Lung (tissue), 12 donors: ENCODE results near the gene EFNA2. TPM values are rescaled to one million over a fixed set of nuclear protein-coding genes. Genes with fewer than 3 reads are reported as not detected.
A peak's percentile ranks its signal among the peaks of the same experiment; 100 is the strongest.

Experiments
- ATAC-seq: fragments of 200-7000 bp; cut with Tn5 transposase; one replicate; pipeline ENCODE4 v1.9.1; 2020; ENCODE audit warnings: moderate number of reproducible peaks; ENCODE audit not compliant: insufficient read depth, low FRiP score
- DNase-seq, 3 donors: peaks; one replicate each; pipeline ENCODE4 v3.0.0-alpha.2; 2013 to 2017
- H3K27ac ChIP-seq, 2 donors: one replicate each; pipeline ENCODE4 v1.5.1; 2013; ENCODE audit warnings: mild to moderate bottlenecking in 2 of 2, moderate library complexity in 2 of 2, control low read depth in 1 of 2, inconsistent platforms in 1 of 2, low read depth in 1 of 2, low read length in 1 of 2
- H3K27me3 ChIP-seq, 3 donors: one replicate each; pipeline ENCODE4 v1.5.1; 2013; ENCODE audit warnings: low read length in 2 of 3; ENCODE audit not compliant: control insufficient read depth in 3 of 3, insufficient read depth in 3 of 3
- H3K36me3 ChIP-seq, 4 donors: one replicate each; pipeline ENCODE4 v1.5.1; 2013; ENCODE audit warnings: low read length in 4 of 4, mild to moderate bottlenecking in 1 of 4, moderate library complexity in 1 of 4; ENCODE audit not compliant: control insufficient read depth in 4 of 4, insufficient read depth in 4 of 4
- H3K4me1 ChIP-seq, 5 donors: one replicate each; pipeline ENCODE4 v1.5.1; 2013; ENCODE audit warnings: low read length in 5 of 5, mild to moderate bottlenecking in 2 of 5, moderate library complexity in 1 of 5; ENCODE audit not compliant: control insufficient read depth in 5 of 5, insufficient read depth in 5 of 5
- H3K4me3 ChIP-seq: one replicate; pipeline ENCODE4 v1.5.1; 2013; ENCODE audit warnings: mild to moderate bottlenecking, control low read depth, moderate library complexity
- H3K9ac ChIP-seq, 2 donors: one replicate each; pipeline ENCODE4 v1.5.1; 2013; ENCODE audit warnings: low read length in 2 of 2, control low read depth in 1 of 2; ENCODE audit not compliant: insufficient read depth in 1 of 2
- H3K9me3 ChIP-seq, 4 donors: one replicate each; pipeline ENCODE4 v1.5.1; 2013; ENCODE audit warnings: low read length in 3 of 4, mild to moderate bottlenecking in 1 of 4, moderate library complexity in 1 of 4; ENCODE audit not compliant: control insufficient read depth in 4 of 4, insufficient read depth in 3 of 4
- CTCF ChIP-seq: IDR thresholded peaks from 2 replicates; pipeline ENCODE4 v1.5.1; 2012; ENCODE audit warnings: mild to moderate bottlenecking; ENCODE audit errors: control extremely low read depth, extremely low read depth
- WGBS, 2 donors: extraction: QIAGEN DNeasy Blood & Tissue Kit; methylation state at CpG; one replicate each; pipeline ENCODE4 v1.1.7; 2013; 5-methylcytosine and 5-hydroxymethylcytosine counted together
- polyA plus RNA-seq, 2 donors: library from polyadenylated mRNA; stranded (reverse); fragments of 200-250 nt; gene quantifications; one replicate each; pipeline ENCODE4 v1.2.1, GENCODE V29; 2013
- total RNA-seq, 2 donors: library from RNA; depleted of rRNA in 1 of 2; stranded (reverse); fragments of >200 nt in 1 of 2; gene quantifications; one replicate each; pipeline ENCODE4 v1.2.1, GENCODE V29; 2014 to 2021
- donor health status: control.
- donor health status: control.
- donor health status: Bipolar disorder and iron deficiency.
- donor health status: healthy.
- donor health status: DM: yes; HTN: yes; CAD: no.

EFNA2 gene
- total and polyA plus RNA-seq, 4 donors, result 0.37 TPM; not detected in 3

- H3K9ac ChIP-seq, result no peak overlapping the region
- TF ChIP-seq CTCF, result no peak
- no peak overlapping the region for H3K4me3 ChIP-seq
- peaks cover 0 to 3% (median 2%) of the 10 kb centered on the region in 3 donors for H3K27me3 ChIP-seq
- 84 to 86% methylated on average over 22 of the region's 22 CpGs for WGBS, 2 donors
- H3K27ac ChIP-seq, result no peak overlapping the region
- ATAC-seq (no peak), DNase-seq (no peak)
- peaks cover 0 to 3% (median 0%) of the 10 kb centered on the region in 4 donors for H3K9me3 ChIP-seq
- no peaks in the 10 kb centered on the region for H3K36me3 ChIP-seq
- H3K4me1 ChIP-seq, result peaks cover 0 to 4% (median 0%) of the 10 kb centered on the region in 5 donors
These were observed 50.5 kb downstream of the EFNA2 start for GRCh38 chr19:1336079-1336684.

GRCh38 chr19:1340681-1341469 is 55.2 kb downstream of the EFNA2 start:
- H3K36me3 ChIP-seq, result no peaks in the 10 kb centered on the region
- no peaks in the 10 kb centered on the region for H3K9me3 ChIP-seq
- H3K4me1 ChIP-seq, result no peaks in the 10 kb centered on the region
- H3K27me3 ChIP-seq, result peaks cover 0 to 3% (median 0%) of the 10 kb centered on the region in 3 donors
- DNase-seq (no peak), ATAC-seq (no peak)
- H3K9ac ChIP-seq, result no peak overlapping the region
- 79 to 87% methylated on average over 28 of the region's 28 CpGs for WGBS, 2 donors
- no peak for TF ChIP-seq CTCF
- H3K4me3 ChIP-seq, result no peak overlapping the region
- no peak overlapping the region for H3K27ac ChIP-seq

- ATAC-seq, result no peak
- peaks cover 0 to 3% (median 0%) of the 10 kb centered on the region in 3 donors for H3K27me3 ChIP-seq
- no peaks in the 10 kb centered on the region for H3K9me3 ChIP-seq
- no peaks in the 10 kb centered on the region for H3K36me3 ChIP-seq
- no peaks in the 10 kb centered on the region for H3K4me1 ChIP-seq
- 43 to 63% methylated on average over 7 of the region's 7 CpGs for WGBS, 2 donors
- no peak overlapping the region for H3K27ac ChIP-seq
- H3K9ac ChIP-seq, result no peak overlapping the region
- peak in 2 of 3 donors; percentile 28 to 48 for DNase-seq
- TF ChIP-seq CTCF, result no peak
- no peak overlapping the region for H3K4me3 ChIP-seq
These were observed 57.4 kb downstream of the EFNA2 start for GRCh38 chr19:1343041-1343440.
